Smooth muscle cell of the umbilical artery (primary cell): ENCODE results near the gene GTF2IRD2. TPM values are rescaled to one million over a fixed set of nuclear protein-coding genes. Genes with fewer than 3 reads are reported as not detected.

Experiments
- total RNA-seq: library from RNA; depleted of rRNA; stranded (reverse); fragments of >200 nt; gene quantifications from 2 replicates; pipeline ENCODE4 v1.2.3, GENCODE V29; 2014

GTF2IRD2 gene
- total RNA-seq, result 4.5 and 4.9 TPM in 2 replicates

GRCh38 chr7:74850833-74851721, at the start of gene GTF2IRD2:
Gene GTF2IRD2, minus strand, starts transcription at chr7:74851605. Its CDS starts 15,227 bp downstream, at chr7:74836378.

GRCh38 chr7:74773760-74774750, 77.3 kb downstream of the GTF2IRD2 start, which contains the start of gene NCF1:
Gene NCF1, plus strand, starts transcription at chr7:74774011. Its CDS starts 21 bp downstream, at chr7:74774032.

Other genes starting within 250 kb of the GTF2IRD2 start
- 97.4 and 146 TPM in 2 replicates for gene GTF2I, start 193.9 kb downstream of the GTF2IRD2 start, total RNA-seq
- not detected in 2 replicates for gene NCF1, start 77.6 kb downstream of the GTF2IRD2 start, total RNA-seq
- 5.6 and 12.2 TPM in 2 replicates for gene CASTOR2, start 113.1 kb upstream of the GTF2IRD2 start, total RNA-seq
- gene RCC1L, start 222.2 kb upstream of the GTF2IRD2 start, total RNA-seq, result 45.4 and 59.4 TPM in 2 replicates
- gene GTF2IRD2B, start 241.0 kb upstream of the GTF2IRD2 start, total RNA-seq, result 16.3 and 21.7 TPM in 2 replicates